HG02981 (cell line): ENCODE results near the gene MBD1.
"Not testable (repeated sequence)": the region's sequence is repeated elsewhere in the genome, so short reads cannot be mapped to it uniquely, and the experiment has no call there.

Source experiments
- ATAC-seq: cut with Tn5 transposase; IDR thresholded peaks from one replicate; pipeline ENCODE4 v1.9.1; 2021; ENCODE audit warnings: mild to moderate bottlenecking, moderate library complexity; ENCODE audit not compliant: unreplicated experiment

Gene MBD1

DNA sequence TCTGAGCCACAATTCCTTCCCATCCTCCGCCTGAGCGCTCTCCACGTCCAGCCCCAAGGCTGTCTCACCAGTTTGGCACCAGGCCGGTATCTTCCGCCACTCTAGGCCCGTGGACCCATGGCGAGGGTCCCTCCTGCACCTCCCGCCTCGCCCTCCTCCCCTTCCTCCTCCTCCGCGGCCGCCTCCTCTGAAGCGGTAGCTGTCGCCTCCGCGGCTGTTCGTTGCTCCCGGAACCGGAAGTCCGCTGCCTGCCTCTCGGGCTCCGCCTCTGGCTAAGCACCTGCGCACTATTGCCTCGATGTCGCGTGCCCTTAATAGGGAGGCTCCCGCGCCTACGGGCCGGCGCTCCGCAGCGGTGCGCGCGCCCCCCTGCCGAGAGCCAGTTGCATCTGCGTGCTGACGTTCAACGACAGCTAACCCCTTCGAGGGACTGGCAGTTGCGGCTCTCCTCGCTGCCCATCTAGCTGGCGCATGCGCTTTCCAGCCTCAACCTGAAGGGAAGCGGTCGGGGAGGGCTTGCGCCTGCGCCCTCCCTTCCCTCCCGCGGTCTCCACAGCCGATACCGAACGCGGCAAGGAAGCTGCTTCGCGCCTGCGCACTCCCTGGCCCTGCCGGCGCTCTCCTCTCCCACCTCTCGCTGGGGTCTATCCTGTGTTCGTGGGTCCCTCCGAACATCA lies at the start of gene MBD1:
MBD1 (minus strand) TSS at position 229 of the 677 bp plus-strand sequence. CDS start 1,531 bp downstream, outside the sequence.
- peak; percentile 92 for ATAC-seq

- ATAC-seq, result no peak
Measured at GRCh38 chr18:50330176-50330575, 48.9 kb upstream of the MBD1 start.

DNA sequence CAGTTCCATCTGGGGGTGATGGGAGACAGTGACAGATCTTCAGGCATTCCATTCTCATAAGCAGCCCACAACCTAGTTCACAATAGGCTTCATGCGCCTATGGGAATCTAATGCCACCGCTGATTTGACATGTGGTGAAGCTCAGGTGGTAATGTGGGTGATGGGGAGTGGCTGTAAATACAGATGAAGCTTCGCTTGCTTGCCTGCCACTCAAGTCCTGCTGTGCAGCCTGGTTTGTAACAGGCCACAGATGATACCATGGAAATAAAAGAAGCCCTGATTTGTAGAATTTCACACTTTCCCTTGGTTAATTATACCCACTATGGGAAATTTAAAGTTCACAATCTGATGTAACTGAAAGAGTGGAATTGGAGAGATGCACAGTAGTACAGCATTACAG lies 46.7 kb upstream of the MBD1 start:
- ATAC-seq, result no peak

DNA sequence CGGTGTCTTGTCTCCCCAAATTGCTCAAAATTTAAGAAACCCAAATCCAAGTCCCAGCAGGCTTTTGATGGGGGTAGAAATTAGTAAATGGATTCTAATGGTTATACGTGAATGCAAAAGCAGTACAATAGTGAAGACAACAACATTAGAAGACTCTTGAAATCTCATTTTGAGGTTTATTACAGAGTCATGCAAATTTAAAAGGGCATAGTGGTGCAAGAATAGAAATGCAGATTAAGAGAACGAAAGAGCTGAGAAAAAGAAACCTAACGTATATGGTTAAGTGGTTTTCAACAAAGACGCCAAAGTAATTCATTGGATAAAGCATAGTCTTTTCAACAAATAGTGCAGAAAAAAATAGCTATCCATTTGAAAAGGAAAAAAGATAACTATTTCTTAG lies 39.4 kb upstream of the MBD1 start:
- peak; percentile 88 for ATAC-seq

DNA sequence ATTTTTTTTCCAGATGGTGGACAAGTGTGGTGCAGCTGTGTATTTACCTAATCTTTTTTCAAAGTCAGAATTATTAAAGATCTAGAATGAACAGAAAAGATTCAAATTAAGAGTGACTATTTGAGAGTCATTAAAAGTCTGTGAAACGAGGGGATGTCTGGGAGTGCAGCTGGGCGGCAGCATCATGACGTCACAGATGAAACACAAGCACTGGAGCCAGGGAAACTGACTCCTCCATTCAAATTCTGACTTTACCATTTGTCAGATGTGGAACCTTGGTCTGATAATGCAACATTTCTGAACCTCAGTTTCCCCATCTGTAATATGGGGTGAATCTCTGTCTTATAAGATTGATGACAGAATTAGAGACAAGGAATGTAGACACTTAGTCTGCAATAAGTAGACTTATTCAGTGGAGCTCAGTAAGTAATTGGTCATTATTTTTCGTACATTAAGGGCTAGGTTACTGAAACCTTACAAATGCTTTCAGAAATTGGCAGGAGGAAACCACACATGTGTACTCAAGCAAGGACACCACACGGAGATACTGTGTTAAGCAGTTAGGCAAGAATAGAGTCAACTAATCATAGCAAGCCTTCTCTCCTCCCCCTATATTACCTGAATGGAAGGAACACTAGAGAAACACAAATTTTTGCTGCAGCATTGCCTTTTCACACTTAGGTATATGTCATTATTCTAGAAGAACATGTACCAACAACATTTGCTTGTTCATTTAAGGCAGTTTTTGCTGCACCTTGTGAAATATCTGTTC lies 34.0 kb upstream of the MBD1 start:
- ATAC-seq, result peak; percentile 78

GRCh38 chr18:50313873-50314460 lies 32.6 kb upstream of the MBD1 start:
- ATAC-seq, result no peak

DNA sequence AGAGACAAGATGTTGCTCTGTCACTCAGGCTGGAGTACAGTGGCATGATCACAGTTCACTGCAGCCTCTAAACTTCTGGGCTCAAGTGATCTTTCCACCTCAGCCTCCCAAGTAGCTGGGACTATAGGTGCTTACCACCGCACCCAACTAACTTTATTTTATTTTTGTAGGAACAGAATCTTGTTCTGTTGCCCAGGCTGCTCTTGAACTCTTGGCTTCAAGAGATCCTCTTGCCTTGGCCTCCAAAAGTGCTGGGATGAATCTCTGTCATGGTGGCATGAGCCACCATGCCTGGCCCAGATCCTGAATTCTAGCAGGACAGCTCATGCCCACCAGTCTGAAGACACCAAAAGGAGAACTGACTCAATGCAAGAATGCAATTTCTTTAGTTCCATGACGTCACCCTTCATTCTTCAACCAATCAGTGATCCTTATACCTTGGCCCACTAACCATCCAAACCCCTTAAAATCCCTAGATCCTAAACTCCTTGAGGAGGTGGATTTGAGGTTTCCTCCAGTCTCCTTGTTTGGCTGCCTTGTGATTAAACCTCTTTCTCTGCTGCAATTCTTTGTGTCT lies 31.8 kb upstream of the MBD1 start:
- ATAC-seq, result peak; percentile 33

- peak; percentile 64 for ATAC-seq
Measured at GRCh38 chr18:50312296-50313030, 31.1 kb upstream of the MBD1 start.

GRCh38 chr18:50311650-50312049 lies 30.3 kb upstream of the MBD1 start:
- no peak for ATAC-seq

DNA sequence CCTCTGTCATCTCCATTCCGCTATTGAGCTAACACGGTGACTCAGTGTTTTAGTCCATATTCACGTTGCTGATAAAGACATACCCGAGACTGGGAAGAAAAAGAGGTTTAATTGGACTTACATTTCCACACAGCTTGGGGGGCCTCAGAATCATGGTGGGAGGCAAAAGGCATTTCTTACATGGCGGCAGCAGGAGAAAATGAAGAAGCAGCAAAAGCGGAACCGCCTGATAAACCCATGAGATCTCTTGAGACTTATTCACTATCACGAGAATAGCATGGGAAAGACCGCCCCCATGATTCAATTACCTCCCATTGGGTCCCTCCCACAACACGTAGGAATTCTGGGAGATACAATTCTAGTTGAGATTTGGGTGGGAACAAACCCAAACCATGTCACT lies 28.8 kb upstream of the MBD1 start:
- ATAC-seq, result no peak

DNA sequence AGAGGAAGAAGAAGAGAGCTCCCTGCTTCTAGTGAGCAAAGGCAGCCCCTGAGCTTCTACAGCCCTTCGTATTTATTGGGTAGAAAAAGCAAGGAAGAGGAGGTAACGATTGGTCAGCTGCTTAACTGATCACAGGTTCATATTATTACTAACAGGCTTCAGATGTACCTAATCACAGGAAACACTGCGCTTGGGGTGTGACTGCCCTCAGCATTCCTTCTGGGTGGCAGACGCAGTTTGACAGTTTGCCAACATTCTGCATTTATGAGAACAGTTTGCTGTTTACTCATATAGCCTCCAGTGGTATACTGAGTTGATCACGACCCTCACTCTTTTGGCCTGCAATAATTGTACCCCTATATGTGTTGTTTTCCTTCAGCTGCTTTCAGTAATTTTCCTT lies 27.5 kb upstream of the MBD1 start:
- ATAC-seq, result not testable (repeated sequence)

DNA sequence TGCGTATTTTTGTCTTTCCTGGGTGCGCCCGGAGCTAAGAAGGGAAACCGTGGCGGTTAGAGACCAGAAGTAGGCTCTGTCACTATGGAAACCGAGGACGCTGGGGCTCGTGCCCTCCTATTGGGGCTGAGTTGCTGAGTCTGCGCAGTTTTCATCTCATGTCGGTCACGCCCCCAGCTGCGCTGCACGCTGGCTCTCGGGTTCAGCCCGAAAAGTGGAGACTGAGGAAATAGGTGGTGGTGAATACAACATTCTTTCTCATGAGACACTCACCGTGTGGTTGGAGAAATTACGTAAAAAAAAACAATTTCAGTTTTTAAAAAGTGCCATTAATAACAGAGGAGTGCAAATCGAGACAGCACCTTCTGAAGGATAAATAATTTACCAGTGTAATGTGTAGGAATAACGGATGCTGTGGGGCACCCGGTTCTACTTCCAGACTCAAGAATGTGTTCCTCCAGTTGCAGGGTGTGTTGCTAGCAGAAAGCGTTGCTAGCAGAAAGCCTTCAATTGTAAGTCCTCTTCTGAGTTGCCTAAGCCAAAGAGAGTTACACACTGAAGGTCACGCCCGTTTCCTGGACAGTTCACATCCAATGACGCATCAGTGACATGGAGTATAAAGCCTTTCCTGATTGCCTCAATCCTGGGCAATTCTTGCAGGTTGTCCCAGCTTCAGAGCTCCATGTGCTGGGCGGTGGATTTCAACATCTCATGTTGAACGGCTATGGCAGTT lies 26.6 kb upstream of the MBD1 start:
- peak; percentile 95 for ATAC-seq

DNA sequence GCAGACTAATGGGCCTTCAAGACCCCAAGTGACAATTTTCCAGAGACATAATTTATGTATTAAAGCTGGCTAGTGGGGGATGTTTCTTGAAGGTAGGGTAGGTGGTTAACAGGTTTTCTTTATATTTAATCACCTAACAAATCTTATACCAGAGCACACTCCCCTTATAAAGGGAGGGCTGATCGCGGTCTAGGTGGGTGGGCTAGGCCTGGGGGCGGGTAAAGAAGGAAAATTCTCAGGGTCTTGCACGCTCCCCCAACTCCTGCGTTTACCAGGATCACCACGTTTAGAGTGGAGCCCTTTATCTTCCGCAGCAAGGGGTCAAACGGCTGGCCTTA lies 26.0 kb upstream of the MBD1 start:
- no peak for ATAC-seq

DNA sequence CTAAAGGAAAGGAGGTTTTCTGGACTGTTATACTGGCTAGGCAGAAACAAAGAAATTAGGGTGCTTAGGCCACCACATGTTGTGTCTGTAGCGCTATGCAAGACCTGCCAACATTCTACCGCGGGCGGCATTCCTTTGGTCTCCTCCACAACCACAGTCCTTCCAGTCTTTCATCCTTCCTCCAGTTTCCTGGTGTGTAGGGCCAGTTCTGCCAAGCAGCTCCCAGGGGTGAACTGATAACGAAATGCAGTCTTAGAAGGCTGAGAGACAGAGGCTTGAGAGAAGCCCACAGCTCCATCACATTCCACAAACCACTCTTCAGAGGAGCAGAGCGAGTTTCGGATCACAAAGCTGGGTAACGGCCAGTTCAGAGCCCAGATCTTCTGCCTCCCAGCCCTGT lies 25.6 kb upstream of the MBD1 start:
- ATAC-seq, result no peak

GRCh38 chr18:50301074-50301473 lies 19.8 kb upstream of the MBD1 start:
- ATAC-seq, result no peak

GRCh38 chr18:50299626-50300388 lies 18.5 kb upstream of the MBD1 start:
- no peak for ATAC-seq

- ATAC-seq, result no peak
Measured at GRCh38 chr18:50298443-50299284, 17.3 kb upstream of the MBD1 start.

- ATAC-seq, result peak; percentile 100
Measured at GRCh38 chr18:50297621-50298442, 16.5 kb upstream of the MBD1 start.
